GM18951 (cell line): ENCODE data around the gene MYO19.

ENCODE experiments used
- POLR2A ChIP-seq: IDR thresholded peaks from 4 replicates; pipeline ENCODE4 v1.6.1; 2011; ENCODE audit warnings: mild to moderate bottlenecking; ENCODE audit not compliant: insufficient read length, insufficient read depth; ENCODE audit errors: extremely low read depth
- in situ Hi-C: fragments of 300-500 bp; cut with MboI; formaldehyde crosslinking; loops from one replicate; pipeline ENCODE4 v1.12.0; 2022; ENCODE audit warnings: low sequenced_read_pairs, mixed read lengths, inconsistent platforms; ENCODE audit not compliant: unreplicated experiment

MYO19 gene

GRCh38 chr17:36461330-36462110 is 73.1 kb downstream of the MYO19 start:
- in situ Hi-C loops, result loop anchor here (25.0 kb wide), 1 partner anchor 1726 kb away; the partner anchor contains the start of gene TBC1D3
- TF ChIP-seq POLR2A, result no peak

- TF ChIP-seq POLR2A, result no peak
- in situ Hi-C loops, result loop anchor here (25.0 kb wide), 1 partner anchor 1727 kb away; the partner anchor contains the start of gene TBC1D3
Measured at GRCh38 chr17:36460265-36460937, 74.3 kb downstream of the MYO19 start.

GRCh38 chr17:36459601-36460000 is 75.1 kb downstream of the MYO19 start:
- in situ Hi-C loops, result loop anchor here (25.0 kb wide), 1 partner anchor 1728 kb away; the partner anchor contains the start of gene TBC1D3
- no peak for TF ChIP-seq POLR2A

GRCh38 chr17:36459045-36459444 is 75.6 kb downstream of the MYO19 start:
- in situ Hi-C loops, result loop anchor here (25.0 kb wide), 1 partner anchor 1728 kb away; the partner anchor contains the start of gene TBC1D3
- no peak for TF ChIP-seq POLR2A

- in situ Hi-C loops, result loop anchor here (25.0 kb wide), 1 partner anchor 1730 kb away; the partner anchor contains the start of gene TBC1D3
Measured at GRCh38 chr17:36457701-36458100, 77.0 kb downstream of the MYO19 start.

- in situ Hi-C loops, result loop anchor here (25.0 kb wide), 1 partner anchor 1734 kb away; the partner anchor contains the start of gene TBC1D3
Measured at GRCh38 chr17:36452888-36453287, 81.8 kb downstream of the MYO19 start.

GRCh38 chr17:36449997-36450396 is 84.7 kb downstream of the MYO19 start:
- in situ Hi-C loops, result loop anchor here (25.0 kb wide), 1 partner anchor 1737 kb away; the partner anchor contains the start of gene TBC1D3
